ENCODE data around the gene UNC5C. TPM values are rescaled to one million over a fixed set of nuclear protein-coding genes. Genes with fewer than 3 reads are reported as not detected.

UNC5C gene
- total and polyA plus RNA-seq, 4 donors, result 0.27 to 1.2 (median 0.78) TPM

- WGBS, result 87% methylated on average over 3 of the region's 3 CpGs
Observed at GRCh38 chr4:95114521-95114920, 434.3 kb downstream of the UNC5C start.

More at GRCh38 chr4:95114521-95114920, 434.3 kb downstream of the UNC5C start:
- H3K36me3 ChIP-seq (ENCODE audit: control insufficient read depth in 4 of 4, insufficient read depth in 3 of 4, low read depth in 1 of 4, low read length in 3 of 4), result no peaks in the 10 kb centered on the region
- H3K4me1 ChIP-seq (ENCODE audit: control insufficient read depth in 4 of 4, insufficient read depth in 4 of 4, low read length in 3 of 4), result no peaks in the 10 kb centered on the region
- H3K27ac ChIP-seq (ENCODE audit: low read depth in 1 of 2, low read length in 2 of 2), result no peak overlapping the region
- TF ChIP-seq RXRA (IDR thresholded peaks at IDR 0.05) (no peak), ATF3 (IDR thresholded peaks at IDR 0.05) (no peak), SP1 (IDR thresholded peaks at IDR 0.05) (no peak), CTCF (IDR thresholded peaks at IDR 0.05; ENCODE audit: low read depth, low read length, missing input control) (no peak), FOXA1 (IDR thresholded peaks at IDR 0.05) (no peak), RAD21 (IDR thresholded peaks at IDR 0.05) (no peak), HNF4G (IDR thresholded peaks at IDR 0.05) (no peak), JUND (IDR thresholded peaks at IDR 0.05) (no peak), GABPA (IDR thresholded peaks at IDR 0.05 in 1 of 2, conservative IDR thresholded peaks at IDR 0.05 in 1 of 2) (no peak), HNF4A (conservative IDR thresholded peaks at IDR 0.05) (no peak)
- H3K4me3 ChIP-seq (ENCODE audit: low read depth in 1 of 3, low read length in 3 of 3), result no peak overlapping the region
- no peaks in the 10 kb centered on the region for H3K9me3 ChIP-seq (ENCODE audit: control insufficient read depth in 4 of 4, low read length in 3 of 4)
- DNase-seq (ENCODE audit: low spot score), result no peak
- H3K27me3 ChIP-seq (ENCODE audit: control insufficient read depth in 4 of 4, insufficient read depth in 4 of 4, low read length in 3 of 4), result no peaks in the 10 kb centered on the region
- no peak overlapping the region for H3K9ac ChIP-seq (ENCODE audit: low read depth in 1 of 2, low read length in 2 of 2)
